ENCODE data around the gene COL6A2. TPM values are rescaled to one million over a fixed set of nuclear protein-coding genes. Genes with fewer than 3 reads are reported as not detected.
"Not testable (repeated sequence)": the region's sequence is repeated elsewhere in the genome, so short reads cannot be mapped to it uniquely, and the experiment has no call there.

Gene COL6A2
- polyA plus RNA-seq, 1 donor, result 161 TPM

GRCh38 chr21:46154955-46155513 is 57.1 kb downstream of the COL6A2 start:
- no peak for DNase-seq

DNA sequence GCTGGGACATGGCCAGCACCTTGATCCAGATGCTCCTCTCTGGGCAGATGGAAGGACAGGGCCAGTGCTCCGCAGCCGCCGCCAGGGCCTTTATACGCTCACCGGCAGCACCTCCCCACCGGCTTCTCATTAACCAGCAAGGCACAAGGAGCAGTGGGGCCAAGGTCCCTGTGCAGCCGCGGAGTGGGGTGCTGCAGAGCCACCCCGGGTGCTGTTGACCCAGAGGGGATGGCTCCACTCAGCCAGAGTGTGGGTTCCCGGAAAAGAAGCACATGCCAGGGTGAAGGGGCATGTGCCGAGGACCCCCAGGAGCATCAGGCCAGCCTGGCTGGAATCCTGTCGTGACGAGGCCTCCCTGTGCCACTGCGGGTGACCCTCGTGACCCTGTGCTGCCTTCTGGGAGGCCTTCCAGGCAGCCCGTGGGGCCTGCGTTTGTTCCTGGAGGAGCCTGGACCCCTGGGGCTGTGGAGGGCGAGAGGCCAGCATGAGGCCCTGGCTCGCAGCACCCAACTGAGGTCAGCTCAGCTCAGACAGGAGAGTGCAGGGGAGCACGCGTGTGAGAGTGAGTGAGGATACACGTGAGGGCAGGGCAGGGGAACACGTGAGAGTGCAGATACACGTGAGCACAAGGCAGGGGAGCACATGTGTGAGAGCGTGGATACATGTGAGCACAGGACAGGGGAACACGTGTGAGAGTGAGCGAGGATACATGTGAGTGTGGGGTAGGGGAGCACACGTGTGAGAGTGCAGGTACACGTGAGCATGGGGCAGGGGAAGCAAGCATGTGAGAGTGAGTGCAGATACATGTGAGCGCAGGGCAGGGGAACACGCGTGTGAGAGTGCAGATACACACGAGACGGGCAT is 57.8 kb downstream of the COL6A2 start, which contains the start of gene FTCD:
Gene FTCD (minus strand): TSS at position 66 of the 864 bp plus-strand sequence. CDS start 56 bp downstream, at position 10.
- DNase-seq, result no peak

DNA sequence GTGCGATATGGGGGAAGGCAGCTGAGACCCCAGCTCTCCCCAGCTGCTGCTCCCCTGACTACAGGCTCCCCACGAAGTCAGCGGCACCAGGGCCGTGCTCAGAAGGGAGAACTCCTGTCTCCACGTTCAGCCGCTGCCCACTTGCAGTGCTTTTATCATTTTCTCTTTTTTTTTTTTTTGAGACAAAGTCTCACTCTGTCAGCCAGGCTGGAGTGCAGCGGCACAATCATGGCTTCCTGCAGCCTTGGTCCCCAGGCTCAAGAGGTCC is 58.4 kb downstream of the COL6A2 start:
- no peak for DNase-seq

GRCh38 chr21:46156678-46157077 is 58.8 kb downstream of the COL6A2 start:
- no peak for DNase-seq

DNA sequence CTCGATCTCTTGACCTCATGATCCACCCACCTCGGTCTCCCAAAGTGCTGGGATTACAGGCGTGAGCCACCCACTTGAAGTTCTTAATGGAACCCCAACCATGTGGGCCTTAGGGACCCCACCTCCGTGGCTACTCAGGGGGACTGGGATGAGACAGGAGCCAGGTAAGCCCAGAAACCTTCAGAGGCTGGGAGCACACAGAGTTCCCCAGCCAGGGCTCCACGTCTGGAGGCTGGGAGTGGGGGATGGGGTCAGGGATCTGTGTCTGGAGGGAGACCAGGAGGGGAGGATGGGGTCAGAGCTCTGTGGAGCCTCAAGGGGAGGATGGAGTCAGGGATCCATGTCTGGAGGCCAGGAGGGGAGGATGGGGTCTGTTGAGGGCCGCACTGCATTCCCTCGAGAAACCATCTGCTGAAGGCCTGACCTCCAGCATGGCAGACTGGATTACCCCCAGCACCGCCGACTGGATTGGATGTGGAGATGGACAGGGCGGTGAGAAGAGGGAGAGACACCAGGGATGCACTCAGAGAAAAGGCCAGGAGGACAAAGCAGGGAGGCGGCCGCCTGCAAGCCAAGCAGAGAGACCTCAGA is 59.6 kb downstream of the COL6A2 start:
- no peak for DNase-seq

GRCh38 chr21:46157987-46158451 is 60.1 kb downstream of the COL6A2 start:
- no peak for DNase-seq

- DNase-seq, result no peak
Measured at GRCh38 chr21:46158666-46159300, 60.9 kb downstream of the COL6A2 start.

DNA sequence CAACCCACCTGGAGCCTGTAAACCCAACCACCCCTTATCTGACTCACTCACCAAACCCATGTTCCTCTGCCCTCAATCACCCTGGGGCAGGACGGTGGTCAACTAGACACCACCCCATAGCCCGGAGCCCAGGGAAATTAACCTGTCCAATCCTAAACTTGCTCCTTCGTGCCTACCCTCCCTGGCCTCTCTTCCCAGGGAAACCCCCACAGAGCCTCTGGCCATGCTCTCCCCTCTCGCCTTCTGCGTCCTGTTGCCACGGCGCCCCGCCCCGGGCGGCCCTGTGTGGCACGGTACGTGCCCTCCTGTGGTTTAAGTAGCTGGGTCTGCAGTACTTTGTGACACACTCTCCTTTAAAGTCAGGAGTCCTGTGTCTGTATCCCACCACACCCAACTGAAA is 61.5 kb downstream of the COL6A2 start:
- no peak for DNase-seq

DNA sequence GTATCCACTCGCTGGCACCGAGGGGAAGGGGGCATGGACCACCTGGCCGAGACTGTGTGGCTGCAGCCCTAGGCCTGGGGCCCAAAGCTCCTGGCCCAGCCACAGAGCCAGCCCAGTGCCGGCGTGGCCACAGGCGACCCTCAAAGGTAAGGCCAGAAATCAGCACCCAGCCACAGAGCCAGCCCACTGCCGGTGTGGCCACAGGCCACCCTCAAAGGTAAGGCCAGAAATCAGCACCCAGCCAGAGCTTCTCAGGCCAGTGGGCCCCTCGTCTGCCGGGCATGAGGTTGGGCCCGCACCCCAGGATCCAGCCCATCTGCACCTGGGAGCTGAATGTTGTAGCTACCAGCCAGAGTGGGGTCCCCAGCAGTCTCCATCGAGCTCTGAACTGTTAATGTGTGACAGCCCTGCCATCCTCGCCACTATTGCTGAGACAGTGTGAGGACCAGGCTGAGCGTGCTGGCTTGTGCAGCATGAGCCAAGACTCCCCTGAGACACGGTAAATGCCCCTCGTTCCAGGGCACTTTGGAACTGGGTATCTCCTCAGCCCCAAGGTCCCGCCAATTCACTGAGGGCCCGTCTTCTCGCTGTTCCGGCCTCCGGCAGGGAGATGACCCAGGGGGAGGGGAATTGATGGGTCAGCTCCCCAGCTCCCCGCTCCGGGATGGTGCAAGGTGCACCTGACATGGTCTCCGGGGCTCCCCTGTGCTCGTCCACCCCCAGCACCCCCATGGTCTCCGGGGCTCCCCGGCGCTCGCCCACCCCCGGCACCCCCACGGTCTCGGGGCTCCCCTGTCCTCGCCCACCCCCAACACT is 62.1 kb downstream of the COL6A2 start:
- no peak for DNase-seq

- DNase-seq, result no peak
Measured at GRCh38 chr21:46160657-46160906, 62.7 kb downstream of the COL6A2 start.

DNA sequence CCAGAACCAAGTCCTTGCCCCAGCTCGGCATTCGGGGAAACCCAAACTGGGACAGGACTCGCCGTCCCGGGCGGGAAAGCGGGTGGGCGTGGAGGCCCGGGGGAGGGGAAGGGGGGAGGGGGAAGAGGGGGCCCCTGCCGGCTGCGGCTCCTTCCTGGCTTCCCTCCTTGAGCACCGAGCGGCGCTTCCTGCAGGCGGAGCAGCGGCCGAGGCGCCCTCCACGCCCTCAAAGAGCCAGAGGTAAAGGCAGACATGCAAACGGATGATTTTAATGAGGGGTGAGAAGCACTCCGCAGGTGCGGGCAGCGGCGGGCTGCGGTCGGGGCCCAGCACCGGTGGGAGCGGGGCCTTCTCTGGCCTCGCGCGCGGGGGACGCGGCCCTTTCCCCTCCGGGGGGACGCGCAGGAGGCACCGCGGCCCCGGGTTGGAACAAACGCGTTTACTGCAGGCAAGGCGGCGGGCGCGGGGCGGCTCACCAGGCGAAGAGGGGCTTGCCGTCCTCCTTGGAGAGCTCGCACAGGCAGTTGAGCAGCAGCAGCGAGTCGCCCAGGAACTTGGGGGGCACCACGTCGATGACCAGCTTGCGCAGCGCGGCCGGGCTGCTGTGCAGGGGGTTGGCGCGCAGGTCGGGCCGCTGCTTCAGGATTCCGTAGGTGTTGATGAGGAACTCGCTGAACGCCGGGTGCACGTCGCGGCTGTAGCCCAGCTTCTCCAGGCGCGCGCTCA is 63.2 kb downstream of the COL6A2 start:
- DNase-seq, result no peak

GRCh38 chr21:46161633-46162592 is 64.0 kb downstream of the COL6A2 start:
- no peak for DNase-seq

DNA sequence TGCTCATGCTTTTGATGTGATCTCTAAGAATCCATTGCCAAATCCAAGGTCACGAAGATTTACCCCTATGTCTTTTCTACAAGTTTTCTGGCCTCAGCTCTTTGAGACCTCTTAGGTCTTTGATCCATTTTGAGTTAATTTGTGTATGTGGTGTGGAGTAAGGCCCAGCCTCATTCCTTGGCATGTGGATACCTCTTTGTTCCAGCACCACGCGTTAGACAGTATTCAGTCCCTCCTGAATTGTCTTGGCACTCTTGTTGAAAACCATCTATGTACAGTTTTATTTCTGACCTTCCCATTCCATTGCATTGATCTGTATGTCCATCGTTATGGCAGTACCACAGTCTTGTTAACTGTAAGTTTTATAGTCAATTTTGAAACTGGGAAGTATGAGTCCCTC is 65.5 kb downstream of the COL6A2 start:
- no peak for DNase-seq

GRCh38 chr21:46165098-46165497 is 67.2 kb downstream of the COL6A2 start:
- no peak for DNase-seq

GRCh38 chr21:46168238-46168637 is 70.3 kb downstream of the COL6A2 start:
- DNase-seq, result no peak

DNA sequence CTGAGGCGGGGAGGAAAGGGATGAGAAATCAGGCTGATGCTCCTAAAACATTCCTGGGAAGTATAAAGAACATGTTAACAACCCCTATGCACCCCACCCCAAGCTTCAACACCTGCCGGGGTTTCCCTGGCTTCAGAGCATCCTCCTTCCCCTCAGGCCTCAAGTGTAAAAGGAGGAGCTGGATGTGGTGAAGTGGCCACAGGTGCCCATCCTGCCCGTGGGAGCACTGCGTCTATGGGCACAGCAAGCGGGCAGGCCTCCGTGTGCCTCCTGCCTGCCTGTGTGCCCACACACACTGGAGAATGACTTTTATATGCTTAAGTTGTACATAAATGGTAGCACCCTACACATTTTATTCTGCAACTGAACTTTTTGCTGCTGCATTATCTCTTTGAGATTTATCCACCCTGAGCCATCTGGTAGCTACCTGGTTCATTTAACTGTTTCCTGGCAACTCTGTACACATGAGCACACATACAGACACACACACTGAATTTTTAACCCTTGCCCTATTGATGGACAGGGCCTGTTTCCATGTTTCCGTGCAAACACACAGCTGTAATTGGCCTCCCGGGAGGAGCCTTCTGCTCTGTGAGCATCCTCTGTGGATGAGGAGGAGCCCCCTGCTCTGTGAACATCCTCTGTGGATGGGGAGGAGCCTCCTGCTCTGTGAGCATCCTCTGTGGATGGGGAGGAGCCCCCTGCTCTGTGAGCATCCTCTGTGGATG is 70.9 kb downstream of the COL6A2 start:
- DNase-seq, result no peak

GRCh38 chr21:46170436-46171193 is 72.7 kb downstream of the COL6A2 start:
- DNase-seq, result not testable (repeated sequence)

- DNase-seq, result no peak
Measured at GRCh38 chr21:46171585-46171984, 73.7 kb downstream of the COL6A2 start.
